H9 (cell line): ENCODE results near the gene UNC13D. TPM values are rescaled to one million over a fixed set of nuclear protein-coding genes. Genes with fewer than 3 reads are reported as not detected.

Experiments used
- DNase-seq: peaks from one replicate; pipeline ENCODE4 v3.0.0-alpha.2; 2017
- H2AFZ ChIP-seq: one replicate; pipeline ENCODE4 v1.6.1; 2013; ENCODE audit warnings: mild to moderate bottlenecking, low read length, control low read depth, moderate library complexity
- H2AK5ac ChIP-seq: 2 replicates; pipeline ENCODE4 v1.6.1; 2013; ENCODE audit warnings: low read length, control low read depth, mixed read lengths; ENCODE audit not compliant: insufficient read length
- H2BK120ac ChIP-seq: one replicate; pipeline ENCODE4 v1.6.1; 2013; ENCODE audit warnings: low read depth, mild to moderate bottlenecking, low read length, control low read depth, inconsistent platforms; ENCODE audit not compliant: poor library complexity, severe bottlenecking
- H2BK12ac ChIP-seq: 2 replicates; pipeline ENCODE4 v1.6.1; 2013; ENCODE audit warnings: low read length, control low read depth, mixed read lengths, low read depth; ENCODE audit not compliant: insufficient read length
- H2BK15ac ChIP-seq: 2 replicates; pipeline ENCODE4 v1.6.1; 2013; ENCODE audit warnings: low read depth, low read length, control low read depth
- H2BK20ac ChIP-seq: one replicate; pipeline ENCODE4 v1.6.1; 2013; ENCODE audit warnings: low read depth, mild to moderate bottlenecking, low read length, control low read depth, inconsistent platforms; ENCODE audit not compliant: poor library complexity, severe bottlenecking
- H2BK5ac ChIP-seq: 2 replicates; pipeline ENCODE4 v1.6.1; 2013; ENCODE audit warnings: low read length, control low read depth, mixed read lengths; ENCODE audit not compliant: insufficient read length
- H3K14ac ChIP-seq: 2 replicates; pipeline ENCODE4 v1.6.1; 2013; ENCODE audit warnings: low read length, control low read depth; ENCODE audit not compliant: insufficient read depth
- H3K18ac ChIP-seq: 2 replicates; pipeline ENCODE4 v1.6.1; 2013; ENCODE audit warnings: low read depth, mild to moderate bottlenecking, mixed read lengths, low read length, control low read depth; ENCODE audit not compliant: insufficient read length
- H3K23ac ChIP-seq: 2 replicates; pipeline ENCODE4 v1.6.1; 2013; ENCODE audit warnings: low read length, control low read depth, mixed read lengths, low read depth; ENCODE audit not compliant: insufficient read length
- H3K23me2 ChIP-seq: 2 replicates; pipeline ENCODE4 v1.6.1; 2013; ENCODE audit warnings: low read depth, mild to moderate bottlenecking, mixed read lengths, low read length, control low read depth; ENCODE audit not compliant: insufficient read length, poor library complexity, severe bottlenecking
- H3K27ac ChIP-seq: 2 replicates; pipeline ENCODE4 v1.5.1; 2013; ENCODE audit warnings: low read length, control low read depth, mixed read lengths, low read depth; ENCODE audit not compliant: insufficient read length
- H3K27me3 ChIP-seq: 2 replicates; pipeline ENCODE4 v1.6.1; 2013; ENCODE audit warnings: low read length, control low read depth, inconsistent platforms; ENCODE audit not compliant: insufficient read depth
- H3K4ac ChIP-seq: 2 replicates; pipeline ENCODE4 v1.6.1; 2013; ENCODE audit warnings: low read depth, mild to moderate bottlenecking, control low read depth, inconsistent platforms, low read length, moderate library complexity
- H3K4me1 ChIP-seq: 2 replicates; pipeline ENCODE4 v1.6.1; 2013; ENCODE audit warnings: low read length, control low read depth, inconsistent platforms; ENCODE audit not compliant: insufficient read depth
- H3K4me2 ChIP-seq: 2 replicates; pipeline ENCODE4 v1.6.1; 2013; ENCODE audit warnings: low read length, control low read depth, mixed read lengths; ENCODE audit not compliant: insufficient read length, insufficient read depth
- H3K56ac ChIP-seq: 2 replicates; pipeline ENCODE4 v1.6.1; 2013; ENCODE audit warnings: low read depth, mild to moderate bottlenecking, mixed read lengths, low read length, control low read depth; ENCODE audit not compliant: insufficient read length
- H3K79me1 ChIP-seq: 2 replicates; pipeline ENCODE4 v1.6.1; 2013; ENCODE audit warnings: low read depth, mild to moderate bottlenecking, moderate library complexity, low read length, control low read depth, inconsistent platforms; ENCODE audit not compliant: insufficient read depth, poor library complexity, severe bottlenecking
- H3K79me2 ChIP-seq: 2 replicates; pipeline ENCODE4 v1.6.1; 2013; ENCODE audit warnings: low read length, control low read depth, inconsistent platforms; ENCODE audit not compliant: insufficient read depth
- H3K9ac ChIP-seq: 2 replicates; pipeline ENCODE4 v1.6.1; 2013; ENCODE audit warnings: low read length, control low read depth, mixed read lengths; ENCODE audit not compliant: insufficient read length; ENCODE audit errors: extremely low read depth
- H3K9me3 ChIP-seq: one replicate; pipeline ENCODE4 v1.6.1; 2013; ENCODE audit warnings: low read depth, low read length, inconsistent platforms; ENCODE audit not compliant: control insufficient read depth
- H3T11ph ChIP-seq: one replicate; pipeline ENCODE4 v1.6.1; 2013; ENCODE audit warnings: mild to moderate bottlenecking, low read length, control low read depth, inconsistent platforms
- H4K20me1 ChIP-seq: one replicate; pipeline ENCODE4 v1.6.1; 2013; ENCODE audit not compliant: control insufficient read depth, insufficient read length, insufficient read depth
- H4K5ac ChIP-seq: 2 replicates; pipeline ENCODE4 v1.6.1; 2013; ENCODE audit warnings: low read depth, mild to moderate bottlenecking, mixed read lengths, low read length, control low read depth; ENCODE audit not compliant: insufficient read length
- H4K8ac ChIP-seq: replicated peaks from 2 replicates; pipeline ENCODE4 v1.6.1; 2013; ENCODE audit warnings: low read length, control low read depth, mixed read lengths, low read depth; ENCODE audit not compliant: insufficient read length
- H4K91ac ChIP-seq: 2 replicates; pipeline ENCODE4 v1.6.1; 2013; ENCODE audit warnings: low read depth, mild to moderate bottlenecking, moderate library complexity, mixed read lengths, low read length, control low read depth; ENCODE audit not compliant: insufficient read length
- H3K27ac Mint-ChIP-seq, 3 experiments: 2 replicates in 2 of 3; 3 replicates in 1 of 3; pipeline ENCODE4 v1.8.0; 2020 to 2021; ENCODE audit warnings: mixed read lengths in 3 of 3, mild to moderate bottlenecking in 1 of 3, moderate library complexity in 1 of 3
- H3K27me3 Mint-ChIP-seq: 2 replicates; pipeline ENCODE4 v1.8.0; 2021; ENCODE audit warnings: low read depth, mild to moderate bottlenecking, moderate library complexity, mixed read lengths
- H3K36me3 Mint-ChIP-seq, 3 experiments: 2 replicates in 2 of 3; 3 replicates in 1 of 3; pipeline ENCODE4 v1.8.0; 2020 to 2021; ENCODE audit warnings: low read depth in 3 of 3, mixed read lengths in 3 of 3; ENCODE audit not compliant: insufficient read depth in 1 of 3
- H3K4me1 Mint-ChIP-seq, 2 experiments: 2 replicates each; pipeline ENCODE4 v1.8.0; 2020; ENCODE audit warnings: mixed read lengths in 2 of 2
- H3K4me3 Mint-ChIP-seq, 2 experiments: 2 replicates in 1 of 2; 3 replicates in 1 of 2; pipeline ENCODE4 v1.8.0; 2020 to 2021; ENCODE audit warnings: mild to moderate bottlenecking in 2 of 2, mixed read lengths in 2 of 2, moderate library complexity in 1 of 2
- H3K9me3 Mint-ChIP-seq, 2 experiments: 2 replicates in 1 of 2; 3 replicates in 1 of 2; pipeline ENCODE4 v1.8.0; 2020; ENCODE audit warnings: mild to moderate bottlenecking in 2 of 2, mixed read lengths in 2 of 2, moderate library complexity in 1 of 2
- WGBS: extraction: QIAGEN DNeasy Blood & Tissue Kit; methylation state at CpG from one replicate; pipeline ENCODE4 v1.1.7; 2013; ENCODE audit warnings: missing lambda C conversion rate, low lambda C conversion rate, mixed read lengths; ENCODE audit not compliant: insufficient read length; ENCODE audit errors: extremely low coverage; 5-methylcytosine and 5-hydroxymethylcytosine counted together
- total RNA-seq: library from RNA; stranded (reverse); gene quantifications from 2 replicates; pipeline ENCODE4 v1.2.1, GENCODE V29; 2021
- TF ChIP-seq, protein P1 (sequence below): fragments of 200-600 bp; sonication (generic); conservative IDR thresholded peaks from 3 replicates; pipeline ENCODE4 v1.8.0; 2021; ENCODE audit warnings: antibody characterized with exemption, mild to moderate bottlenecking

UNC13D gene
- total RNA-seq, 1 experiment from 2014 or later = 6.3 TPM

DNA sequence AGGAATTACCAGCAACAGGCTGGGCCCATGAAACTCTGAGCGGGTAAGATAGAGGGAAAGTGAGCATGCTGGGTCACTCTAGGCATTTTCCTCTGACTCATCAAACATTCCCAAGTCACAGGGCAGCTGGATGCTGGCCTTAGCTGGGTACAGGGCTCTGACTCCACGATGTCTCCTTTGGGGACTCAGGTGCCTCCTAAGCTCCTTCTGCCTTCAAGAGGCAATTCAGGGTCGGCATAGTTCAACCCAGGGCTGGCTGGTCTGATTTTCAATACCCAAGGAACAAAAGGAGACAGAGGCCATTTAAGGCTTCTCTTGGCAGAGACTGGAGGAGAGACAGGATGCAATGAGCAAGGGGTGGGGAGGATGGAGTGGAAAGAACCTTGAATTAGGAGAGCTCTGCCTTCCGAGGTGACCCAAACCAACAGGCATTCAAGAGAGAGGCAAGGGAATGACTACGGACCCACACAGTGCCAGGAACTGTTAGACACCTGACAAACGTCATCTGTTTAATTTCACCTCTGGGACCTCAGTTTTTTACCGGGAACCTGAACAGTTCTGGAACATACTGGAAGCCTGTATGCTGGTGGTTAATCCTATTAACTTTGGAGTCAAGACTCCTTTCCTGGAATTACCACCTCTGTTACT is 10.0 kb upstream of the UNC13D start:
- H3K4ac ChIP-seq = no peak overlapping the region
- peak; percentile 44 for DNase-seq
- no peaks in the 10 kb centered on the region for H3K27me3 ChIP-seq
- no peak overlapping the region for H4K91ac ChIP-seq
- H3T11ph ChIP-seq = no peak overlapping the region
- no peak overlapping the region for H2BK120ac ChIP-seq
- H3K18ac ChIP-seq = no peak overlapping the region
- H3K9me3 ChIP-seq = no peaks in the 10 kb centered on the region
- no peak overlapping the region for H2AK5ac ChIP-seq
- peak overlapping the region; percentile 58 for H3K9ac ChIP-seq
- peaks cover 2% of the 10 kb centered on the region for H3K23me2 ChIP-seq
- Mint-ChIP-seq H3K4me3 (no peak overlapping the region), H3K9me3 (no peaks in the 10 kb centered on the region), H3K27me3 (no peaks in the 10 kb centered on the region), H3K36me3 (peaks cover 9 to 22% (median 22%) of the 10 kb centered on the region in 3 experiments; a peak in 6 of 7 replicates), H3K4me1 (peaks cover 7 to 13% of the 10 kb centered on the region in 2 experiments), H3K27ac (no peak overlapping the region; a peak in 5 of 7 replicates)
- H4K8ac ChIP-seq = no peak overlapping the region
- peak overlapping the region; percentile 90 for H3K4me2 ChIP-seq
- peaks cover 4% of the 10 kb centered on the region for H3K79me1 ChIP-seq
- peaks cover 5% of the 10 kb centered on the region for H3K4me1 ChIP-seq
- H3K56ac ChIP-seq = no peak overlapping the region
- no peak overlapping the region for H2BK5ac ChIP-seq
- H3K79me2 ChIP-seq = peaks cover 5% of the 10 kb centered on the region; the same call in 1 of the 2 replicates
- no peak overlapping the region for H4K5ac ChIP-seq
- H3K27ac ChIP-seq = no peak overlapping the region
- H2AFZ ChIP-seq = no peak overlapping the region
- H2BK12ac ChIP-seq = no peak overlapping the region
- no peaks in the 10 kb centered on the region for H4K20me1 ChIP-seq
- H2BK15ac ChIP-seq = no peak overlapping the region
- H2BK20ac ChIP-seq = no peak overlapping the region
- H3K23ac ChIP-seq = no peak overlapping the region
- TF ChIP-seq, protein P1, sequence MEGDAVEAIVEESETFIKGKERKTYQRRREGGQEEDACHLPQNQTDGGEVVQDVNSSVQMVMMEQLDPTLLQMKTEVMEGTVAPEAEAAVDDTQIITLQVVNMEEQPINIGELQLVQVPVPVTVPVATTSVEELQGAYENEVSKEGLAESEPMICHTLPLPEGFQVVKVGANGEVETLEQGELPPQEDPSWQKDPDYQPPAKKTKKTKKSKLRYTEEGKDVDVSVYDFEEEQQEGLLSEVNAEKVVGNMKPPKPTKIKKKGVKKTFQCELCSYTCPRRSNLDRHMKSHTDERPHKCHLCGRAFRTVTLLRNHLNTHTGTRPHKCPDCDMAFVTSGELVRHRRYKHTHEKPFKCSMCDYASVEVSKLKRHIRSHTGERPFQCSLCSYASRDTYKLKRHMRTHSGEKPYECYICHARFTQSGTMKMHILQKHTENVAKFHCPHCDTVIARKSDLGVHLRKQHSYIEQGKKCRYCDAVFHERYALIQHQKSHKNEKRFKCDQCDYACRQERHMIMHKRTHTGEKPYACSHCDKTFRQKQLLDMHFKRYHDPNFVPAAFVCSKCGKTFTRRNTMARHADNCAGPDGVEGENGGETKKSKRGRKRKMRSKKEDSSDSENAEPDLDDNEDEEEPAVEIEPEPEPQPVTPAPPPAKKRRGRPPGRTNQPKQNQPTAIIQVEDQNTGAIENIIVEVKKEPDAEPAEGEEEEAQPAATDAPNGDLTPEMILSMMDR = no peak
- H3K14ac ChIP-seq = no peak overlapping the region
- no CpG with 5 or more reads among the region's 7 CpGs for WGBS
